OCI-M2 (cell line): Measurements from ENCODE around the gene RGS6.
A peak's percentile ranks its signal among the peaks of the same experiment; 100 is the strongest.

ENCODE experiments used
- DNase-seq: peaks from one replicate; lab custom pipeline; 2025; ENCODE audit not compliant: unreplicated experiment; lab: John Stamatoyannopoulos, UW

The RGS6 gene

DNA sequence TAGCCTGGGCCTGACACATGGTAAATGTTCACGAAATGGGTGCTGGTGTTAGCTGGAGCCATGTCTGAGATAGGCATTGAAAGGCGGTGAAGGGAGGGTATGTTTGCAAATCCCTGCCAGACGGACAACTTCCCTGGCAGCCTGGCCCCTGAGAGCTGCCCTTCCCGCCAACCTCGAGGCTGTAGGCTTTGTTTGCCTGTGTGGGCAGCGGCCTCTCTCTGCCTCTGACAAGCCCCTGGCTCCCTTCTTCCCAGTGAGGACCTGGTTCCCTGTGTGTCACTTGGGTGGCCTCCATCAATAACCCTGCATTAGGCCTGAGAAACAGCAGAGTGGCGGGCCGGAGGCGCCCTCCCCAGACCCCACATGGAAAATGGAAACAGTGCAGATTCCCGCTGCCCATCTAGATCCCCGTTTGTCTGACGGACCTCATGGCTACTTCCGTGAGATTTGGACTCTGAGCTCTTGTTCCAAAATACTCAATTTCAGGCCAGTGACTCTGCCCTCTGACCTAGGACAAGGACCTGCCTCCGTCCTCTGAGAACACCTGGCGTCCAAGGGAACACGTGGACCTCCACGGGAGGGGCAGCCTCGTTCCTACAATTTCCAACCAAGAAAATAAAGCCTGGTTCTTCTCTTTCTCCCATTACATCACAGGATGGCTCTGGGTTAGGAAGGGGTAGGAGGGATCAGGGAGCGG lies 636.2 kb downstream of the RGS6 start:
- DNase-seq: no peak

DNA sequence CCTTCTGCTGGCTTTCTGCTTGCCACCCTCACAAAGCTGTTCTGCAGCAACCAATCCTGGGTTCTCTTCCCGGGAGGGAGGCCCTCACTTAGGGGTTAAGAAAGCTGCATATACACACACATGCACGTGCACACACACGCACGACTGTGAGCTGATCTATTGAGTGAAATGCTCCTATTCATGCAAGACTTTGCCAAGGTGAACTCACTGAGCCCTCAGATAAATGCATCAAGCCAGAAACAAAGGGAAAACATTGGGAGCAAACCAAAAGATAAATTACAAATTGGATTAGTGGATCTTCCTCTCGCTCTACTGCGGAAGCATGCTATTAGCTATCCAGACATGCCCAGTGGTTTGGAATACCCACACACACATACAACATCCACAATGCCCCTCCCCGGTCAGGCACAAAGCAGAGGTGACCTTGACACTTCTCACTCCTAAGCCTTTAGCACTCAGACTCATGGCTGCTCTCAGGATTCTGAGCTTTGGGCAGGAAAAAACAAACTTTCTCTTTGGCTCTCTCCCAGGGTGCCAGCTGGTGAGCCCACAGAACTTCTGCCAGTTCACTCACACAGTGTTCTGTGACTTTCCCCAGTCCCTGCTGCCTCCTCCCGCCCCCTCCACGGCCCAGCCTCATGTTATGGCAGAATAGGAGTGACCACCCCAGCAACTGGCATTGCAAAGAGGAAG lies 641.6 kb downstream of the RGS6 start:
- no peak for DNase-seq

DNA sequence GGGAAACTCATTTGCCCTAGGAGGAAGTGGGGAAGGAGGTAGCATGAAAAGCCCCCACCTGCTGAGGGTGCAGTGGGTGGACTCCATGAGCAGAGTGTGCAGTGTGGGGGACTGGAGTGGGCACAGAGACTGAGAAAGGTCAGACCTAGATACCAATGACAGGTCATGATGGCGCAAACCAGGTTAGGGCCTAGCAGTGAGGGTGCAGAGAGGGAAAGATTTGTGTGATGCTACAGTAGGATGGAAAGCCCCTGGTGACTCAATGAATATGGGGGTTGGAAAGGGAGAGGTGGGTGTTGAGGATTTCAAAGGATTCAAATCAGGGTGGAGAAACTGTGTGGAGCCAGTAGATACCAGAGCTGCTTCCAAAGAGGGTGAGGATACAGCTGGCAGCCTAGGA lies 642.5 kb downstream of the RGS6 start:
- DNase-seq: no peak

DNA sequence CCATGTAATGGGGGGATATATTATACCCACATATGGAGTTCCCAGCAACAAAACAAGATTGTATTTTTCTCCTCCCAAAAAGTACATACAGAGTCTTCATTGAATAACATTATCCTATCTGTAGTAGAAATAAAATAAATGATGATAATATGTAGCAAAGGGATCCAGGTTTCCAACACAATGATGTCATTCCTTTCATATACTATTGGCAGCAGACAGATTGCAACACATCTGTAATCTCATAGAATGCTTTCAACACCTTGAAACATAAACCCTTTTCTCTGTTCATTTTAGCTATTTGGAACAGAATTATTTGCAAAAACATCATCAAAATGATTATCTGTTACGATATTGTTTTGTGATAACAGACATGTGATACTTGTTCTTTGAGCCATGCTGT lies 644.0 kb downstream of the RGS6 start:
- DNase-seq: no peak

DNA sequence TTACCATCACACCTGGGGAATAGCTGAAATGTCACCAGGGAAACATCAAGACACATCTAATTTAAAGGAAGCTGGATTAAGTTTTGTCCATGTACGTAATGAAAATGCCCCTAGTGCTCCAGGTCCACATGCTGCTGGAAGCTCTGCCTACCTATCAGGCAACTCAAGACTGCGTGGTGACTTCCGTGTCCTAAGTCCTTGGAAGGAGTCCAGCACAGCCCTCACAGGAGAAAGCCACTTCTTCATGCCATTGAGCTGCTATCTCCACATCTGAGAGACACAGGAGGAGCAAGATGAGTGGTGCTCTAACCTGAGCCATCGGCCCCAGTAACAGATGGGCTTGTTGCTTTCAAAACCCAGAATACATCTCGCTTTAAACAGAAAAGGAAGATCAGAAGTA lies 645.3 kb downstream of the RGS6 start:
- DNase-seq: no peak

DNA sequence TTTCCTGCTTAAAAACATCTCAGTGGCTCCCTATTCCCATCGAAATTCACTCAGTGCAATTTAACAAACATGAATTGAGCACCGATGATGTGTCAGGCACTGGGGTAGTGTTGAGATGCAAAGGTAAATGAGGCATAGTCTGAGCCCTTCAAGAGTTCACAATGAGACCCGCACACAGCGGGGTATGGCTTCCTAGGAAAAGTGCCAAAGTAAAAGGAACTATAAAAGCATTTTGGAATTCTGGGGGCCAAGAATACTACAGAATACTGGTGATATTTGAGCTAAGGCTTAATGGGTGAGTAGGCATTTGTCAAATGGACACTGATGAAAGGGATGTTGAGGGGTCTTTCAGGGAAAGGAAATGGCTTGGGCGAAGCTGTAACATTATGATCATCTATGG lies 646.3 kb downstream of the RGS6 start:
- no peak for DNase-seq

DNA sequence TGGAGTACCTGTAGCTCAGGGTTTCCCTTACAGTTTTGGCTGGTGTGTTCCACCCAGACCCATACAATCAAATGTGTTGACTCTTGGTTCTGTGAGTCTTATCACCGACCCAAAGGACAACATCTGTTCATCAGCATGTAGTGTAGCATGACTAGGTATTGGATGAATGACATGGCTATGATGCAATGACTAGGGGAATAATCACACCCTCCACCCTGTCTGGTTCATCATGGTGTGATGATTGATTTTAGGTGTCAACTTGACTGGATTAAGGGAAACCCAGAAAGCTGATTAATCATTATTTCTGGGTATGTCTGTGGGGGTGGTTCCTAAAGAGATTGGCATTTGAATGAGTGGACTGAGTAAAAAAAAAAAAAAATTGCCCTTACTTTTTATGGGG lies 650.4 kb downstream of the RGS6 start:
- DNase-seq: no peak

DNA sequence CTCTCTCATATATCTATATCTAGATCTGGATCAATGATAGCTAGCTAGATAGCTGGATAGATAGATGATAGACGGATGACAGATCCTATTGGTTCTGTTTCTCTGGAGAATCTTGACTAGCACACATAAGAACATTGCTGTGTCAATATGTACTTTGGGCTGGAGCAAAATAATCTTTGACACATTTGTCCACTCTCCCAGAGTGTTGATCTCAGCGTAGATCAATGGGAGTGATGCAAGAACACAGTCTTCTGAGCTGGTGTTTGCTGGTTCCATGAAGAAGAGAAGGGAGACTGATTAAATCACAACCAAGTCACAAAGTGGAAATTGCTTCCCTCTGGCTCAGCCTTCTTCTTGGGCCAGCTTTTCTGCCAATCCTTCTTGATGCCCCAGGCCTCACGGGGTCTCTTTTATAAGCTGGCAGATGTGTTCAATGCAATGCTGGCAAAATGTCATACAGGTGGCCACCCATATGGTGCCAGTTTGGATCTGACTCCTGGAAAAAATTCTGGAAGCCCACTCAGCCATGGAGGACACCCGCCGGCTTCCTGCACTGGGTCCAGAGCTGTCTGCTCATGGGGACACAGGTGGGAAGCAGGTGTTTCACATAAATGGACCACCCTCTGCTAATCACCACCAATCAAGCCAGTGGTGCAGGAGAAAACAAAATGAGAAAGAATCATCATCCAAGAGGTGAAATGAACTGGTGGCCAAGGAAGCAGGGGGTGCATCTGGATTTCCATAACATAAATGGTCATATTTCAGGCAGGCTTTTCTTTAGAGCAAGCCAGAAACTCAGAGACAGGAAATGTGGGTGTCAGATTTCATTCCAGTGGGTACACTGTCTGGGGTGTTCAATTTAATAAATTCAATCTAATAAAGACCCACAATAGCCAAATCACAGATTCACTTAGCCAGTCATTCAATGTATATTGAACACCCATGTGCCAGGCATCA lies 651.4 kb downstream of the RGS6 start:
- no peak for DNase-seq

DNA sequence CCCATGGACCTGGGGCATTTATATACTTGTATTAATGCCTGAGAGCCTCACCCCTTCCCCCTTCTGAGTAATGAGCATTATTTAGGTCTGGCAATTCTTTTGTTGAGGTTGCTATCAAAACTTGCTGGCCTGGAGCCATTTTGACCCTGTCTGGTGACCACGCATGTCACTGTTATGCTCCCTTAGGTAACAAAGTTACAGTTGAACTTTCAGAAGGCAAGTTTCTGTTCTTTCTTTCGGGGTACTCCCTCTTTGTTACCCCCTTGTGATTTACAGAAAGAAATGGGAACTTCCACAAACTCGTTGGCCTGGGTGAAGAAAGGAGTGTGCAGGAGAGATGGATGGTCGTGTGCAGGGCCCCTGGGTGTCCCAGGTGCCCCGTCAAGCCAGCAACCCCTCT lies 656.3 kb downstream of the RGS6 start:
- no peak for DNase-seq

DNA sequence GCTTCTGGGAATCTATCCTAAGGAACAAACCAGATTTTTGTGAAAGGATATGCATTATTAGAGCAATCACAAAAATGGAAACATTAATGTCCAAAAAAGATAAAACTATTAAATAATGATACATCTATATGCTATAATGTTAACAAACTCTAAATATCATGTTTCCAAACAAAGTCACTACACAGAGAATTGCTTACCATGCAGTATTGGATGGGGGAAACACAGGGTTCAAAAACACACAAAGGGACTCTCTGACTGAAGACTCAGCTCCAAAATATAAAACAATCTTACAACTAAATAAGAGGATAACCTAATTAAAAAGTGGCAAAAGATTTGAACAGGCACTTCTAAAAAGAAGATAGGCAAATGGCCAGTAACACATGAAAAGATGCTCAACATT lies 657.4 kb downstream of the RGS6 start:
- DNase-seq: no peak

DNA sequence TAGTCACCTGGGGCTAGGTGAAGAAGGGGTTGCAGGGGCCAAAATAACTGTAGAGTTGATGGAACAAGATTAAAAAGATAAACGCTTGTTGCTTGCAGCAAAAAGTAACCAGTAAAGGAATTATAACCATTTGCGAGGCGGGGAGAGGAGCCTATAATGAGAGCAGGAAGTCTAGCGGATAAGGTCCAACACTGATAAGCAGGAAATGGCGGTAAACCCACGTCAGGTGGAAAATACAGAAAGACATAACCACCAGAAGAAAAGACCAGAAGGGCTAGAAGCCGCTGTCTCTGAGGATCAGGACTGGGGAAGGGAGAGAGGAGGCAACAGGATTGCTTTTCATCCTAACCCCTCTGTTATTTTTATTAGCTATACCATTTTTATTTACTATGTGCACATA lies 658.3 kb downstream of the RGS6 start:
- DNase-seq: no peak

DNA sequence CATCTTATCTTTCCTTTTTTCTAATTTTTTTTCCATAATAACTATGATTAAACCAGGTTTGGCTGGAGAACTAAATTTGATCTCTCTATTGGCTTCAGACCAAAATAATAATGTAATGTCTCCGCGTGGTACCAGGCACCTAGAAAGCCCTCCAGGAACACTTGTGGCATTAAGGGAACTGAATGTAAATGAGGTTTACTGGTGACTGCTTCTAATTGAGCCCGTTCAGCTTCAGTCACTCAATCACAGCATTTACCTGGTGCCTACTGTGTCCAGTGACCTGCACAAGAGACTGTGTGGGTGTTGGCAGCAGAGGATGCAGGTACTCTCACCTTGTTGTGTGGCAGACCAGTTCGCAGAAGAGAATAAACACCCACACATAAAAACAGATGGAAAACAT lies 659.2 kb downstream of the RGS6 start:
- DNase-seq: no peak

DNA sequence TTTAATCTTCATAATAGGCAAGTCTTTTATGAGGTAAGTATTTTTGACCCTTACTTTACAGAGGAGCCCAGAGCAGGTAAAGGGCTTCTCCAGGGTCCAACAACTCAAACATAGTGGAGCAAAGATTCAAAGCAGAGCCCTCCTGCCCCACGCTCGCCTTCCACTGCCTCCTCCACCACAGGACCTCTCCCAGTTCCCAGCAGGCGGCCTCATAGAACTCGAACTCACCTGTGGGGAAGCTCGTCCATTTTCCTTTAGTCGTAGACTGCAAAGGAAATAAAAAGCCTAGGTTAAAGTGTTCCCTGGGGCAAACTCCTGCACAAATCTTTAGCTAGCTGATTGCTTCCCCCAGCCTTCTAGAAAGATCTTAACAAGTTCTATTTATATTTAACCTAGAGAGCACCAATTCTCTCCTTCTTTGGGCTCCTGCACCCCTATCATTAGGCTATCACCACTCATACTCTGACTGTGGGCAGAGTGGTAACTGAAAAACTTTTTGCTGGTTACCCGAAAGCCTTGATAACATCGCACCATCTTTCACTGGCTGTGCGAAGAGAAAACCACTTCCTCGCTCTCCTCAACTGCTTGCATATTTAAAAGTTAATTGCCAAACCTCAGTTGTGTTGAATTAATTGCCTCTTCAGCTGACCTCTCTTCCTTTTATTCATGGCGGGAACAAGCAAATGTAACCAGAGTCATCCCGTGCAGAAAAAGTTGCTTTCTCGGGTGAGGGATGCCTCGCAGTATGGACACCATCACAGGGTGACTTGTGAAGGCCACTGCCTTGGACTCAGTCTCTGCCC lies 662.1 kb downstream of the RGS6 start:
- DNase-seq: no peak

DNA sequence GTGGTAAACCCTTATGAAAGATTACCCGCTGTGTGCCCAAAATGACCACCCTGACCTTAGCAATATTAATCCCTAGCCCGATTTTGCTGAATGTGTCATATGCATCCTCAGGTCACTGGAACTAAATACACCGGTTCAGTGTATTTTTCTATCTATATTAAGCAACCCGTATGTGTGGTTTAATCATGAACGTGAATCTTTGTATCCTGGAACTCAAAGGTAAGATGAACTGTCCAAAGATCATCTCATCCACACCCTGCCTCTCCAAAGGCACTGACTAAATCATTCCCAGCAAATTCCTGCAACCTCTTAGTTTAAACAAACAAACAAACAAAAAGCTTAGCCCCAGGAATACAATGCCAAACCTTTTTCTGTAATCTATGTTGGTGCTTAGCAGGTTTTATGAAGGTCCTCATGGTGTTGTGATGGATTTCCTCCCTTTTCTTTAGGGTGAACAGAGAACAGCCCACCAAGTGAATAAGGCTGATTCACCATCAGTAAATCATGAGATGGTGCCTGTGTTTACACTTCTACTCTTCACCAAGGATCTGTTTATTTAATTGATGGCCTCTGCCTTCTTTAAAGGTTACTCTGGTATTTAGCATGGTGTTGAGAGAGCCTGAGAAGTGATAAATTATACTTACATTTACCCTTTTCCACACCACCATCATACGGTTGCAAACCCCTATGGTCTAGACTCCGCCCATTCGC lies 663.1 kb downstream of the RGS6 start:
- no peak for DNase-seq

DNA sequence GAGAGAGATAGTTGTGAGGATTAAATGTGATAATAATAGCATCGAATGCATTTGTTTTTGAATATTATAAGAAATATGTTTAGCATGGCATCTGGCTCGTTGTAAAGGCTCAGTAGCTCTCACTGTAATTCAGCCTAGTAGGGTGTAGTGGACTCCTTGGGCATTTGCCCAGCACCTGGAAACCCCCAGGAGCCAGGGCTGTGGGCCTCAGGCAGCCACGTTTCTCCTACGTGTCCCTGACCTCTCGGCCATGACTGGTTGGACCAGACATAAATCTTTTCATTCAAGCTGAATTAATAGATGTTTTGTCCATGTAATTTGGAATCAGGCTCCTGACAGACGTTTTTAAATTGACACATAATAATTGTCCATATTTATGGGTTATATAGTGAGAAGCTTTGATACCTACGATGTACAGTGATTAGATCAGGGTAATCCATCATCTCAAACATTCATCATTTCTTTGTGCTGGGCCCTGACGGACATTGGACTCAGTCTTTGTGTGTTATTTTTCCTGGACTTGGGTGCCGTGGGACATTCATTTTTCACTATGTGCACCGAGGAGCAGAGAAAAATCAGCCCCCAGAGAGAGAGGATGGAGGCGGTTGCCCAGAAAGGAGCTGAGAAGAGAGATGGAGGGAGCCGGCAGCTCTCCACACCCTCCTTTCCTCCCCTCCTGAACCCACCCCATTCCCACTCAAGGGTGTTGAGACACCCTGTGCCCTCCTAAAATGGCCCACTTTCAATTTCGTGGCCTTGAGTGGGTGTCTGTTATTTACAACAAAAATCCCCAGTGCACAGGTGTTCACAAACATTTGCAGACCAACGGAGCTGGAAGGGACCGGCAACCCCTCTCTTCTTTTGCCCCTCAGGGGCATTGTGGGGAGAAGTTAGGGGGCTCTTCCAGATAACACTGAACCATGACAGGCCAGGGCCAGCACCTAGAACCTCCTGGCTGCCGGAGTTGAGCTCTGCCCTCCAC lies 665.3 kb downstream of the RGS6 start:
- DNase-seq: no peak

DNA sequence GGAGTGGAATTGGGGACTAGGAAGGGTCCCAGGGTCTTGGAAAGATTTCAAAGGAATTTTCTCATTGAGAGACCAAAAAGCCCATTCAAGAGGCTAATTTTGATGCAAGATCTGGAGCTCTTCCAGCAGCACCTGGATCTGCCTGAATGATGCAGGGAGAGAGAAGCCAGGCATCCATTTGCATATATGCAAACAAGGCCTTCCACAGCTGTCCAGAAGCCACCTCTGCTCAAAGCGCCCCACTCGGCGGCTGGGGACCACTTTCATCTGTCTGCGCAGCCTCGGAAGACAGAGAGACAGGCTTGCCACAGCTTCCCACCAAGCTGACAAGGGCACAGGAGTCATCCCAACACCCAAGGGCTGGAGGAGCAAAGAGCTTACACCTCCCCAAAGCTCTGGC lies 666.1 kb downstream of the RGS6 start:
- DNase-seq: no peak

DNA sequence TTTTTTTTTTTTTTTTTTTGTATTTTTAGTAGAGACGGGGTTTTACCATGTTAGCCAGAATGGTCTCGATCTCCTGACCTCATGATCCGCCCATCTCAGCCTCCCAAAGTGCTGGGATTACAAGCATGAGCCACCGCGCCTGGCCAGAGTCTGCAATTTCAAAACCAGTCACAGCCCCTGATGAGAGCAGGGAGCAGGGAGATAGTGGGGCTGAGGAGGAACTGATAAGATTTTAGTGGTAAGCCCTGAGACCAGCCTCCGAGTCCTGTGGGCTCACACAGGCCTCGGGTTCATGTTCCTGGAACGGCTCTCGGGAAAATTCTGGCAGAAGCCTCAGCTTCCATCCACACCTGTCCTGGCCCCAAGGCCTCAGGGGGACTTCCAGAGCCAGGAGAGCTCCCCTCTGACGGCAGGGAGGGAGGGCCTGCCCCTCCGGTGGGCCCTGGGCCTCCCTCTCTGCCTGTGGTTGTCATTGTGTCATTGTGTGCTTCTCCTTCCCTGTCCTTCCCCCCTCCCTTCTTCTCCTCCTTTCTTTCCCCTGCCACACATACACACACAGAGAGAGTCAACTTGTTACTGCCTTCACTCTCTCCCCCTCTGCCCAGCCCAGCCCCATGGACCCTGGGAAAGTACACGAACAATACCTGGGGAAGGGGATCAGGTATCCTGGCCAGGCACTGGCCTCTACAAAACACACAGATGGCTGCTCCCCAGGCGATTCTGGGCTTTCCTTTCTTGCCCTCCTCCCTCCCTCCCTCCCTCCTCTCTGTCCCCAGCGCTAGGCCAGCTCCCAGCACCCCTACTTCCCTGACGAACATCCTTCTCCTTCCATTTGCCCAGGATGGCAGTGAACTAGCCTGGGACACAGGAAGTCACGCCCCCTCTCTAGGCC lies 667.6 kb downstream of the RGS6 start:
- DNase-seq: peak; percentile 61
